ENCODE data around the gene COMMD4. TPM values are rescaled to one million over a fixed set of nuclear protein-coding genes. Genes with fewer than 3 reads are reported as not detected.
A peak's percentile ranks its signal among the peaks of the same experiment; 100 is the strongest.
"Not testable (repeated sequence)": the region's sequence is repeated elsewhere in the genome, so short reads cannot be mapped to it uniquely, and the experiment has no call there.

COMMD4 gene
- total RNA-seq, 2 donors from 2014 or later = 35.3 to 43.8 TPM

GRCh38 chr15:75306188-75306587 lies 29.7 kb upstream of the COMMD4 start:
- 44 to 57% methylated on average over 3 of the region's 3 CpGs for WGBS, 2 donors
- H3K36me3 ChIP-seq (replicated peaks in 1 of 2; ENCODE audit: insufficient read depth in 1 of 2, low read depth in 2 of 2) = no peaks in the 10 kb centered on the region
- peaks cover 0 to 4% of the 10 kb centered on the region in 2 donors for H3K27me3 ChIP-seq
- no peak overlapping the region for H3K4me3 ChIP-seq
- H3K4me1 ChIP-seq = no peaks in the 10 kb centered on the region
- intact Hi-C loops (cut with DNase I) = loop anchor here (10.0 kb wide), 2 partner anchors 71 to 271 kb away; no protein-coding TSS in a partner anchor
- ATAC-seq = no peak
- no peak overlapping the region for H3K27ac ChIP-seq
- no peak for TF ChIP-seq POLR2A (IDR thresholded peaks at IDR 0.05)
- TF ChIP-seq, protein P1, sequence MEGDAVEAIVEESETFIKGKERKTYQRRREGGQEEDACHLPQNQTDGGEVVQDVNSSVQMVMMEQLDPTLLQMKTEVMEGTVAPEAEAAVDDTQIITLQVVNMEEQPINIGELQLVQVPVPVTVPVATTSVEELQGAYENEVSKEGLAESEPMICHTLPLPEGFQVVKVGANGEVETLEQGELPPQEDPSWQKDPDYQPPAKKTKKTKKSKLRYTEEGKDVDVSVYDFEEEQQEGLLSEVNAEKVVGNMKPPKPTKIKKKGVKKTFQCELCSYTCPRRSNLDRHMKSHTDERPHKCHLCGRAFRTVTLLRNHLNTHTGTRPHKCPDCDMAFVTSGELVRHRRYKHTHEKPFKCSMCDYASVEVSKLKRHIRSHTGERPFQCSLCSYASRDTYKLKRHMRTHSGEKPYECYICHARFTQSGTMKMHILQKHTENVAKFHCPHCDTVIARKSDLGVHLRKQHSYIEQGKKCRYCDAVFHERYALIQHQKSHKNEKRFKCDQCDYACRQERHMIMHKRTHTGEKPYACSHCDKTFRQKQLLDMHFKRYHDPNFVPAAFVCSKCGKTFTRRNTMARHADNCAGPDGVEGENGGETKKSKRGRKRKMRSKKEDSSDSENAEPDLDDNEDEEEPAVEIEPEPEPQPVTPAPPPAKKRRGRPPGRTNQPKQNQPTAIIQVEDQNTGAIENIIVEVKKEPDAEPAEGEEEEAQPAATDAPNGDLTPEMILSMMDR (IDR thresholded peaks at IDR 0.05) = no peak
- H3K9me3 ChIP-seq = no peaks in the 10 kb centered on the region
- no peak for DNase-seq

DNA sequence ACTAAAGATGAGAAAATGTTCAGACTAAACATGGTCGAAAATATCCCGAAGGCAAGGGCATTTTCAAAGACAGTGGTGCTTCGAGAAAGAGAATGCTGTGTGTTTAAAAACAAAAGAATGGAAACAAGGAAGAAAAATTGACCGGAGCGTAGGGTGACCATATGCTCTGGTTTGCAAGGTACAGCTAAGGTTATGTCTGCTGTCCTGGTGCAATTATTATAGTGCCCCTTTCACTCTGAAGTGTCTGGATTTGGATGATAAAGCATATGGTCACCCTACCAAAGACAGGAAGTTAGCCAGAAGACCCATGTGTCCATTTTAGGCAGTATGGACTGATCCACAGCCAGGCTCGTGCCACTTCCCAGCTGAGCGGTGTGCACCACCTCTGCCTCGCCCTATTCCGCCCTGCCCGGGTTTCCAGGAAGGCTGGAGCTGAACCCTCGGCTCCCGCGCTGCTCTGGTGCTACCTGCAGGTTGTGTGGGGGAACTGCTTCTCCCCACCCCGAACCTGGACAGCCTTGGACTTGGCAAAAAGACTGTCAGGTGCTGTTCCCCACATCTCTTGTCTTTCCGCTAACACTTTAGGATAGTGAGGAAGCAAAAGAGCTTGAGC lies 28.0 kb upstream of the COMMD4 start:
- Histone ChIP-seq H3K27ac (no peak overlapping the region), H3K36me3 (replicated peaks in 1 of 2; ENCODE audit: insufficient read depth in 1 of 2, low read depth in 2 of 2) (no peaks in the 10 kb centered on the region), H3K9me3 (no peaks in the 10 kb centered on the region), H3K4me3 (no peak overlapping the region), H3K4me1 (no peaks in the 10 kb centered on the region), H3K27me3 (peaks cover 0 to 4% of the 10 kb centered on the region in 2 donors)
- 28 to 53% methylated on average over 7 to 15 of the region's 15 CpGs for whole genome bisulfite sequencing, 2 donors
- TF ChIP-seq, protein P1 (IDR thresholded peaks at IDR 0.05) = peak; percentile 29 to 84 (median 62)
- no peak for TF ChIP-seq POLR2A (IDR thresholded peaks at IDR 0.05)
- intact Hi-C loops (cut with DNase I) = loop anchor here (10.0 kb wide), 2 partner anchors 73 to 273 kb away; no protein-coding TSS in a partner anchor
- DNase-seq (peak; percentile 64 to 82 (median 72)), ATAC-seq (peak; percentile 92)

DNA sequence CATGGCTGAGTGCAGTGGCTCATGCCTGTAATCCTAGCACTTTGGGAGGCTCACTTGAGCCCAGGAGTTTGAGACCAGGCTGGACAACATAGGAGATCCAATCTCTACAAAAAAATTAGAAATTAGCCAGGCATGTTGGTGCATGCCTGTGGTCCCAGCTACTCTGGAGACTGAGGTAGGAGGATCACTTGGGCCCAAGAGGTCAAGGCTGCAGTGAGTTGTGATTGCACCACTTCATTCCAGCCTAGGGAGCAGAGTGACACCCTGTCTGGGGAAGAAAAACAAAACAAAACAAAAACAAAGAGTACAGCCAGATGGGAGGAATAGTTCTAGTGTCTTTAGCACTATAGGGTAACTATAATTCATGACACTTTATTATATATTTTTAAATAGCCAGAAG lies 26.2 kb upstream of the COMMD4 start:
- Histone ChIP-seq H3K36me3 (replicated peaks in 1 of 2; ENCODE audit: insufficient read depth in 1 of 2, low read depth in 2 of 2) (no peaks in the 10 kb centered on the region), H3K9me3 (no peaks in the 10 kb centered on the region), H3K4me3 (no peak overlapping the region), H3K4me1 (no peaks in the 10 kb centered on the region), H3K27me3 (peaks cover 0 to 4% of the 10 kb centered on the region in 2 donors), H3K27ac (no peak overlapping the region)
- ATAC-seq (no peak), DNase-seq (no peak)
- TF ChIP-seq, protein P1 (IDR thresholded peaks at IDR 0.05) = no peak
- no peak for TF ChIP-seq POLR2A (IDR thresholded peaks at IDR 0.05)
- intact Hi-C loops (cut with DNase I) = loop anchor here (10.0 kb wide), 2 partner anchors 75 to 275 kb away; no protein-coding TSS in a partner anchor

- H3K4me3 ChIP-seq; H3K4me1 ChIP-seq; H3K27ac ChIP-seq; DNase-seq; H3K9me3 ChIP-seq; H3K36me3 ChIP-seq (replicated peaks in 1 of 2; ENCODE audit: insufficient read depth in 1 of 2, low read depth in 2 of 2); intact Hi-C loops (cut with DNase I); ATAC-seq; H3K27me3 ChIP-seq: not testable (repeated sequence)
- WGBS, 2 donors = 89 to 100% methylated on average over 1 of the region's 1 CpG
Measured at GRCh38 chr15:75312548-75312947, 23.3 kb upstream of the COMMD4 start.

DNA sequence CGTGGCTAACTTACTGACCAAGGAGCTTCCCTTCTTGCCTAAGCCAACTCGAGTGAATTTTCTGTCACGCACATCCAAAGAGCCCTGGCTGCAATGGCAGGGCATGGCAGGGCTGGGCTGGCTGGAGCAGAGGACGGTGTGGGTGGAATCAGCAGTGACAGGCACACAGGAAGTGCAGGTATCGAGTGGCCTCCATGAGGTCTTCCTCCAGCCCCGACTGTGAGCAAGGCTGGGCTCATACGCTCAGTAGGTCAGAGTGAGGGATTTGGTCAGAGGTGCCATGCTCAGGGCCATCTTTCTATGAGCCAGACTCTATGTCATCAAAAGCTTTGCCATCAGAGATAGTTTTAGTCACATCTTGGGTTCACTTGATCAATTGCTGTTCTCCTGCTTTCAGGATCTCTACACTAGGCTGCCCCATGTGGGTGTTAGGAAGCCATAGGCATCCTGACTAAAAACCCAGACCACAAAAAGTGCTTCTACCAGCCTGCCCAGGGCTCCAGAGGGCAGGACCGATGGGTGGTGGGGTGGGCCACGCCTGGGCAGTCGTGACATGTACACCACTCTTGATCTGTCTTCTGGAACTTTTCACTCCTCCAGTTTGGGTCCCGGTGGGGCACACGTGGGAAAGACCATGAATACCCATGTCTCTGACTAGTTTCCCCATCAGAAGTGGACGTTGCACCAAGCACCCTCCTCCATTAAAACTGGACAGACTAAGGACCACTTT lies 22.6 kb upstream of the COMMD4 start:
- peaks cover 0 to 4% of the 10 kb centered on the region in 2 donors for H3K27me3 ChIP-seq
- DNase-seq (no peak), ATAC-seq (no peak)
- H3K4me3 ChIP-seq = no peak overlapping the region
- 57 to 75% methylated on average over 4 to 13 of the region's 13 CpGs for WGBS, 2 donors
- TF ChIP-seq, protein P1 (IDR thresholded peaks at IDR 0.05) = no peak
- no peak for TF ChIP-seq POLR2A (IDR thresholded peaks at IDR 0.05)
- H3K9me3 ChIP-seq = no peaks in the 10 kb centered on the region
- no peak overlapping the region for H3K27ac ChIP-seq
- no peaks in the 10 kb centered on the region for H3K4me1 ChIP-seq
- intact Hi-C loops (cut with DNase I) = no loop called here
- no peaks in the 10 kb centered on the region for H3K36me3 ChIP-seq (replicated peaks in 1 of 2; ENCODE audit: insufficient read depth in 1 of 2, low read depth in 2 of 2)
